Lower leg skin (tissue), 3 donors: ENCODE results near the gene SSH2.

ENCODE experiments used
- CTCF ChIP-seq, 3 donors: fragments of 450-650 bp; IDR thresholded peaks; one replicate each; pipeline ENCODE4 v1.5.1; 2016; ENCODE audit warnings: antibody characterized with exemption in 3 of 3, mild to moderate bottlenecking in 3 of 3, moderate library complexity in 2 of 3
- POLR2A ChIP-seq, 2 donors: fragments of 450-650 bp; IDR thresholded peaks; one replicate each; pipeline ENCODE4 v1.6.1; 2016 to 2017; ENCODE audit warnings: antibody characterized with exemption in 2 of 2, mild to moderate bottlenecking in 1 of 2, moderate library complexity in 1 of 2

GRCh38 chr17:29820425-29820824 lies 109.6 kb downstream of the SSH2 start:
- TF ChIP-seq CTCF (IDR thresholded peaks at IDR 0.05) (no peak), POLR2A (IDR thresholded peaks at IDR 0.05) (no peak)
